Uterus (tissue), 2 donors: Measurements from ENCODE around the gene DIP2B.

Experiments
- POLR2A ChIP-seq, 2 donors: fragments of 450-650 bp; IDR thresholded peaks; one replicate each; pipeline ENCODE4 v1.6.1; 2016; ENCODE audit warnings: antibody characterized with exemption in 2 of 2, mild to moderate bottlenecking in 1 of 2, moderate library complexity in 1 of 2
- TF ChIP-seq, protein P1 (sequence below), 4 experiments: fragments of 200-600 bp in 2 of 4; fragments of 450-650 bp in 2 of 4; sonication (generic) in 2 of 4; IDR thresholded peaks; one replicate each; pipeline ENCODE4 v1.5.1; 2016 to 2019; ENCODE audit warnings: antibody characterized with exemption in 4 of 4, mild to moderate bottlenecking in 2 of 4, moderate library complexity in 1 of 4

DNA sequence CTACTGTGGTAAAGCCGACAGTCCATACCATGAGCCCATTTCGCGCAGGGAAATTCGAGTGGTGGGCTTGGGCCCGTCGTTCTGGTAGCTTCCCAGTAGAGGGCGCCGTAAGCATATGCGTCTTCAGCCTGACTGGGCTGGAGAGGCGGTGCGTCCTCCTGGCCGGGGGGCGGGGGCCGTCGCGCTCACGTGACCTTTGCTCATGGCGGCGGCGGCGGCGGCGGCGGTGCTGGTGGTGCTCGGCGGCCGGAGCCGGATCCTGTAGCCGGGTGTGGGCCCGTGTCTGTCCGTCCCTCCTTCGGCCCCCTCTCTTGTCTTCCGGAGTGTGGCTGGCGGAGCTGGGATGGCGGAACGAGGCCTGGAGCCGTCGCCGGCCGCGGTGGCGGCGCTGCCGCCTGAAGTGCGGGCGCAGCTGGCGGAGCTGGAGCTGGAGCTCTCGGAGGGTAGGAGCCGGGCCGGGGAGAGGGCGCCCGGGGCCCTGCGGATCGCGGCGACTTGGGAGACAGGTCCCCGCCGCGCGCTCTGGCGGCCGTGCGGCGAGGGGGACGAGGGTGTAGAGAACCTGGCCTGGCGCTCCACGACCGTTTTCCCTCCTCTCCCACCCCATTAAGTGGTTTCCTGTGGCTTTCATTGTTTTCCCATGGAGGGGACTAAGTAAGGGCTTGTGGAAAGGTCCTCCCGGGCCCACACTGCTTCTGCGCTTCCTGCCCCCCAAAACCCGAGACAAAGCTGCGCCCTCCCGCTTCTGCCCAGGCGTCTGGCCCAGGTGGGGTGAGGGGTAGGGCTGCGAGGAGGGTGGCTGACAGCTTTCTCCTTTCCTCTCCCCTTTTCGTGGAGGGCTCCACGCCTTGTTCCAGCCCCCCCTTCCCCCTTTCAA, at the start of gene DIP2B:
- TF ChIP-seq, protein P1, sequence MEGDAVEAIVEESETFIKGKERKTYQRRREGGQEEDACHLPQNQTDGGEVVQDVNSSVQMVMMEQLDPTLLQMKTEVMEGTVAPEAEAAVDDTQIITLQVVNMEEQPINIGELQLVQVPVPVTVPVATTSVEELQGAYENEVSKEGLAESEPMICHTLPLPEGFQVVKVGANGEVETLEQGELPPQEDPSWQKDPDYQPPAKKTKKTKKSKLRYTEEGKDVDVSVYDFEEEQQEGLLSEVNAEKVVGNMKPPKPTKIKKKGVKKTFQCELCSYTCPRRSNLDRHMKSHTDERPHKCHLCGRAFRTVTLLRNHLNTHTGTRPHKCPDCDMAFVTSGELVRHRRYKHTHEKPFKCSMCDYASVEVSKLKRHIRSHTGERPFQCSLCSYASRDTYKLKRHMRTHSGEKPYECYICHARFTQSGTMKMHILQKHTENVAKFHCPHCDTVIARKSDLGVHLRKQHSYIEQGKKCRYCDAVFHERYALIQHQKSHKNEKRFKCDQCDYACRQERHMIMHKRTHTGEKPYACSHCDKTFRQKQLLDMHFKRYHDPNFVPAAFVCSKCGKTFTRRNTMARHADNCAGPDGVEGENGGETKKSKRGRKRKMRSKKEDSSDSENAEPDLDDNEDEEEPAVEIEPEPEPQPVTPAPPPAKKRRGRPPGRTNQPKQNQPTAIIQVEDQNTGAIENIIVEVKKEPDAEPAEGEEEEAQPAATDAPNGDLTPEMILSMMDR (IDR thresholded peaks at IDR 0.05) = peak; percentile 91 to 98 (median 98)
- TF ChIP-seq POLR2A (IDR thresholded peaks at IDR 0.05) = peak; percentile 64 to 88
